Activated CD8-positive, alpha-beta T cell treated with anti-CD3 and anti-CD28 coated beads for 36 hours (primary cell): Measurements from ENCODE around the gene LUC7L3. TPM values are rescaled to one million over a fixed set of nuclear protein-coding genes. Genes with fewer than 3 reads are reported as not detected.

Experiments
- ATAC-seq: fragments of 200-7000 bp; cut with Tn5 transposase; one replicate; pipeline ENCODE4 v1.10.0; 2021; ENCODE audit warnings: mild to moderate bottlenecking, moderate library complexity
- CTCF ChIA-PET: fragments of 350-600 bp; sonication (Branson Sonifier 250); formaldehyde crosslinking; loops from one replicate; lab custom pipeline; 2021; ENCODE audit warnings: antibody characterized with exemption; lab: Charles Lee
- POLR2A ChIA-PET: fragments of 350-600 bp; sonication (Branson Sonifier 250); formaldehyde crosslinking; loops from one replicate; lab custom pipeline; 2021; ENCODE audit warnings: antibody characterized with exemption; lab: Charles Lee
- DNase-seq: peaks from one replicate; pipeline ENCODE4 v3.0.0-alpha.2; 2020
- H3K27ac Mint-ChIP-seq: one replicate; pipeline ENCODE4 v1.8.0; 2021; ENCODE audit warnings: mild to moderate bottlenecking, mixed read lengths
- H3K27me3 Mint-ChIP-seq: one replicate; pipeline ENCODE4 v1.8.0; 2021; ENCODE audit warnings: mixed read lengths
- H3K36me3 Mint-ChIP-seq: one replicate; pipeline ENCODE4 v1.8.0; 2021; ENCODE audit warnings: low read depth, mixed read lengths
- H3K4me1 Mint-ChIP-seq: one replicate; pipeline ENCODE4 v1.8.0; 2021; ENCODE audit warnings: low read depth, mixed read lengths
- H3K4me3 Mint-ChIP-seq: one replicate; pipeline ENCODE4 v1.8.0; 2021; ENCODE audit warnings: mild to moderate bottlenecking, moderate library complexity, mixed read lengths
- H3K9me3 Mint-ChIP-seq: one replicate; pipeline ENCODE4 v1.8.0; 2021; ENCODE audit warnings: mixed read lengths
- intact Hi-C: fragments of 100-400 bp; cut with micrococcal nuclease; formaldehyde crosslinking; loops from one replicate; pipeline ENCODE4 v1.10.0; 2022
- total RNA-seq, 2 experiments: library from RNA; stranded (reverse); gene quantifications; one replicate each; pipeline ENCODE4 v1.2.3, GENCODE V29; 2021
- TF ChIP-seq, protein P1 (sequence below): fragments of 200-600 bp; IDR thresholded peaks from one replicate; pipeline ENCODE4 v1.8.0; 2022; ENCODE audit warnings: antibody characterized with exemption, mild to moderate bottlenecking

The LUC7L3 gene
- total RNA-seq, 2 experiments from 2014 or later, result 148 to 160 TPM

DNA sequence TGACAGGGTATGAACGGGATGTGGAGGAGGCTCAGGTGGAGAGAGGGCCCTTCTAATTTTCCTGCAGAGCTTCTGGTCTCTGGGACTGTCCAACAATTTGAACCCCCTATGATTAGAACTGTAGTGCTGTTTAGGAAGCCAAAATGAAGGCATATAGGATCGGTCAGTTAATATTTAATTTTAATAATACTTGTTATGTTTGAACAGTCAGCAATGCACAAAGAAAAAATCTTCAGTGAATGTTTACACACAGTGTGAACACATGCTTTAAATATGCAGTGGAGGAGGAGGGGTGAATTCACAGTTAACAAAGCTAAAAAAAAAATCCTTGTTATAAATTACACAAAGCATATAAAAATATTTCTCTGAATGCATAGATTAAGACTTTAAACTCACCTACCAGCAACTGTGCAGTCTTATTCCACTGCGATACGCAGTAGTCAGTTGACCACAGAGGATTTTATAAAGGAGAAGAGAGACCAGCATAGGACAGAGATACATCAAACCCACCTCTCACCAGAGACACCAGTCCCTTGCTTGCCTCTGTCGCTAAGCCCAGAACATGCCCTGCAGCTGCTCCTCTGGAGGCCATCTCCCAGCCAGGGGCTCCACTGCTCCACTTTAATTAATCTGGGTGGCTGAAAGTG is 26.2 kb upstream of the LUC7L3 start:
- H3K4me1 Mint-ChIP-seq, result peaks cover 7% of the 10 kb centered on the region
- intact Hi-C loops, result loop anchor here (10.0 kb wide), 1 partner anchor 148 kb away; the partner anchor contains the start of gene SPATA20
- peaks cover 31% of the 10 kb centered on the region for H3K36me3 Mint-ChIP-seq
- TF ChIP-seq, protein P1, sequence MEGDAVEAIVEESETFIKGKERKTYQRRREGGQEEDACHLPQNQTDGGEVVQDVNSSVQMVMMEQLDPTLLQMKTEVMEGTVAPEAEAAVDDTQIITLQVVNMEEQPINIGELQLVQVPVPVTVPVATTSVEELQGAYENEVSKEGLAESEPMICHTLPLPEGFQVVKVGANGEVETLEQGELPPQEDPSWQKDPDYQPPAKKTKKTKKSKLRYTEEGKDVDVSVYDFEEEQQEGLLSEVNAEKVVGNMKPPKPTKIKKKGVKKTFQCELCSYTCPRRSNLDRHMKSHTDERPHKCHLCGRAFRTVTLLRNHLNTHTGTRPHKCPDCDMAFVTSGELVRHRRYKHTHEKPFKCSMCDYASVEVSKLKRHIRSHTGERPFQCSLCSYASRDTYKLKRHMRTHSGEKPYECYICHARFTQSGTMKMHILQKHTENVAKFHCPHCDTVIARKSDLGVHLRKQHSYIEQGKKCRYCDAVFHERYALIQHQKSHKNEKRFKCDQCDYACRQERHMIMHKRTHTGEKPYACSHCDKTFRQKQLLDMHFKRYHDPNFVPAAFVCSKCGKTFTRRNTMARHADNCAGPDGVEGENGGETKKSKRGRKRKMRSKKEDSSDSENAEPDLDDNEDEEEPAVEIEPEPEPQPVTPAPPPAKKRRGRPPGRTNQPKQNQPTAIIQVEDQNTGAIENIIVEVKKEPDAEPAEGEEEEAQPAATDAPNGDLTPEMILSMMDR, result no peak
- H3K27me3 Mint-ChIP-seq, result no peaks in the 10 kb centered on the region
- no peak for DNase-seq
- no peaks in the 10 kb centered on the region for H3K9me3 Mint-ChIP-seq
- no peak overlapping the region for H3K4me3 Mint-ChIP-seq
- ChIA-PET POLR2A (no interaction called here), CTCF (interaction anchor here (0.6 to 3.4 kb wide), 3 partner anchors 8 to 192 kb away, joined by 3 to 14 read pairs (median 4); no protein-coding TSS in a partner anchor)
- no peak overlapping the region for H3K27ac Mint-ChIP-seq
- no peak for ATAC-seq

DNA sequence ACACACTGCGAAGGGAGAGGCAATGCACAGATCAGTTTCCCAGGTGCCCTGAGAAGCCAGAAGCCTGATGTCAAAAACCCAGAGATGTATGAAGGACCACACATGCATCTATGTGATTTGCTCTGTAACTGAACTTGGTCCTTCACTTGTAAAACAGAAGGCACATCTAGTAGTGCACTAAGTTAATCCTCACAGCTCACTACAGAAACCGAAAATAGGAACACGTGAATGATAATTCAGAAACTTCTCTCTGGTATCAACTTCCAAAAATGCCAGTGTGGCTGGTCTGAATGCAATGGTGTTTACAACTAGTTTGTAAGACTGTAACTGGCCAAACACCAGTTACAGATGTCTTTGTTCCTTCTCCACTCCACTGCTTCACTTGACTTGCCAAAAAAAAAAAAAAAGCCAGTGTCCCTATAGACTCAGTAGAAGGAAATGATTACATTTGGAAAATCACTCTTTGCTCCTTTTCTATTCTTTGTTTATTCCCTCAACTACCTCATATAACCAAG is 23.0 kb upstream of the LUC7L3 start:
- ChIA-PET CTCF (interaction anchor here (0.8 to 4.6 kb wide), 8 partner anchors 12 to 71 kb away, joined by 3 to 34 read pairs (median 3); partner anchors contain the start of gene ANKRD40), POLR2A (no interaction called here)
- Mint-ChIP-seq H3K4me3 (no peak overlapping the region), H3K27me3 (no peaks in the 10 kb centered on the region), H3K4me1 (peaks cover 16% of the 10 kb centered on the region), H3K9me3 (no peaks in the 10 kb centered on the region), H3K36me3 (peaks cover 48% of the 10 kb centered on the region), H3K27ac (no peak overlapping the region)
- TF ChIP-seq, protein P1, result no peak
- DNase-seq (no peak), ATAC-seq (no peak)
- intact Hi-C loops, result loop anchor here (10.0 kb wide), 1 partner anchor 152 kb away; the partner anchor contains the start of gene SPATA20

DNA sequence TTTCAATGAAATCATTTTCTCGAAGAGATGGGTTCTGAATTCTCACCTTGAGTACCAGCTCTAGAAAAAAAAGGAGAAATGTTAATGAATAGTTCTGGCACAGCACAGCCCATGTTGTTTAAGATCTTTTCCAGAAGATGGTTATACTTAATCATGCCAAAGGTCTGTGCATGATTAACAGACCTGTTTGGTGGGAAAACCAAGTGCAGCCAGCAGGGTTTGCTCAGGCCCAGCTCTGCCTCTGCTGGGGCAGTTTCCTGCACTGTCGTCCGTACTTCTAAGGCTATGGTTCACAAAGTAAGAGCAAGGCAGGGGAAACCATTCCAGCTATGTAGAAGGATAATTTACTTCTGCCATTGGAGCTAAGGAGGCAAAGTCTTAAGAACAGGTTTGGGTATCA is 22.3 kb upstream of the LUC7L3 start:
- POLR2A ChIA-PET, result interaction anchor here (0.7 kb wide), 1 partner anchor 10 kb away, joined by 3 read pairs; no protein-coding TSS in a partner anchor
- CTCF ChIA-PET, result interaction anchor here (0.7 to 4.6 kb wide), 7 partner anchors 8 to 72 kb away, joined by 3 to 34 read pairs (median 3); no protein-coding TSS in a partner anchor
- Mint-ChIP-seq H3K27ac (peak overlapping the region; percentile 66), H3K4me1 (peaks cover 21% of the 10 kb centered on the region), H3K4me3 (no peak overlapping the region), H3K27me3 (no peaks in the 10 kb centered on the region), H3K36me3 (peaks cover 50% of the 10 kb centered on the region), H3K9me3 (no peaks in the 10 kb centered on the region)
- TF ChIP-seq, protein P1, result no peak
- no peak for ATAC-seq
- intact Hi-C loops, result loop anchor here (10.0 kb wide), 1 partner anchor 152 kb away; the partner anchor contains the start of gene SPATA20
- no peak for DNase-seq

DNA sequence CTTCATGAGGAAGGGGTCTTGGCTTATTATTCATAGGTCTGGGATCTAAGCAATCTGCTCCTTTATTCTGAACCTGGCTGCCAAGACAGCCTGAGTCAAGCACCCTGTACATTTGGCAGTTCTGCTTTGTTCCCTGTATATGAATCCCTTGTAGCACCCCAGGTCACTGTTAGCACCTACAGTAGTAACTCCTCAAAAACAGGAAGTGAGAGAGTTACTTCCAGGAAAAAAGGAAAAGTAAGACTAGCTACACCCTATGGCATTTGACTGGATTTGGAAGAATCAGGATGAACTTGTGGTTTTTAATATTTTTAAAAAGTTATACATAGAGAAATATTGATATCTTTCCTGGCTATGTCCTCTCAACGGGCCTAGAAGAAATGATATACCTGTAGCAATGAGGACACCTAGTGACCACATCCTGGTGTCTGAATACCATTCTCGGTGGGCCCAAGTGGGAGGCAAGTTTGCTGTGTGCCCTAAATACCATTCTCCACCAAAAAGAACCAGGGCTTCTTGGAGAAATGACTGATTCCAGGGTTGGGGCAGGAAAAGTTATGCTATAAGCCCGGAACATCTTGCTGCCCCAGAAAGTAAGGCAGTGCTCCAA is 21.6 kb upstream of the LUC7L3 start:
- ChIA-PET POLR2A (no interaction called here), CTCF (interaction anchor here (0.8 to 4.6 kb wide), 4 partner anchors 41 to 69 kb away, joined by 3 to 34 read pairs (median 3); no protein-coding TSS in a partner anchor)
- H3K4me1 Mint-ChIP-seq, result peaks cover 24% of the 10 kb centered on the region
- no peaks in the 10 kb centered on the region for H3K27me3 Mint-ChIP-seq
- ATAC-seq, result peak; percentile 45
- TF ChIP-seq, protein P1, result no peak
- no peak overlapping the region for H3K4me3 Mint-ChIP-seq
- H3K27ac Mint-ChIP-seq, result peak overlapping the region; percentile 66
- DNase-seq, result no peak
- no peaks in the 10 kb centered on the region for H3K9me3 Mint-ChIP-seq
- intact Hi-C loops, result loop anchor here (10.0 kb wide), 1 partner anchor 153 kb away; the partner anchor contains the start of gene SPATA20
- peaks cover 50% of the 10 kb centered on the region for H3K36me3 Mint-ChIP-seq
